ENCODE measurements around the gene PARN.
"Not testable (repeated sequence)": the region's sequence is repeated elsewhere in the genome, so short reads cannot be mapped to it uniquely, and the experiment has no call there.

The PARN gene

GRCh38 chr16:14464192-14464591 is 165.9 kb downstream of the PARN start:
- DNase-seq = no peak

DNA sequence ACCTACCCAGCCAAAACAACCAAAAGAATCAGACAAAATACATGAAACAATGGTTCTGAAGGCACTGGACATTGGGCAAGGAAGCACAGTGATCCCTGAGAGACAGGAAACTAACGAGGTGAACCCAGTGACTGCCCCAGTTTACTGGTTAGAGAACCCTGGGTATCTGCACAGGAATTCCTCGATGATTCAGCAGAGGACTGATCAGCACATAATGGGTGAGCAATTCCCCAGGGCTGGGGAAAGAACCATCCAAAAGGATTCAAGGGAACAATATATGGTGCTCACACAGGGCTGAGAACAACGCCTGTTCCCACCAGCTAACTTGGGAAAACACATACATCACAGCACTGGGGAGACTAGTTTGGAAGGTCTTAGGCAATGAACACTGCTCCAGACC is 167.2 kb downstream of the PARN start:
- no peak for DNase-seq

DNA sequence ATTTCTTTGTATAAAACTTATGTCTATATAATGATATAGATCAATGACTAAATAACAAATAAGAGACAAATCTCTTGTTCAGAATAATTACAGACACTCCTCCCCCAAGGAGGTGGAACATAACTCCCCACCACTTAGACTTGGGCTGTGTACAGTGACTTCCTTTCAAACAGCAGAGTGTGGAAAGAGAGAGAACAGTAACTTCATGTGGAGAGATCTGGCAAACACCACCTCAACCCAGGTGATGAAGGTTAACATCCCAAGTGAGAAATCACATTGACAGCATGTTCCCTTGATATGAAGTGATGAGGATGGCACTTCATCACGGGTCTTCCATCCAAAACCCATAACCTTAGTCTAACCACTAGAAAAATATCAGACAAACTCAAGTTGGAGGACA is 169.3 kb downstream of the PARN start:
- no peak for DNase-seq

DNA sequence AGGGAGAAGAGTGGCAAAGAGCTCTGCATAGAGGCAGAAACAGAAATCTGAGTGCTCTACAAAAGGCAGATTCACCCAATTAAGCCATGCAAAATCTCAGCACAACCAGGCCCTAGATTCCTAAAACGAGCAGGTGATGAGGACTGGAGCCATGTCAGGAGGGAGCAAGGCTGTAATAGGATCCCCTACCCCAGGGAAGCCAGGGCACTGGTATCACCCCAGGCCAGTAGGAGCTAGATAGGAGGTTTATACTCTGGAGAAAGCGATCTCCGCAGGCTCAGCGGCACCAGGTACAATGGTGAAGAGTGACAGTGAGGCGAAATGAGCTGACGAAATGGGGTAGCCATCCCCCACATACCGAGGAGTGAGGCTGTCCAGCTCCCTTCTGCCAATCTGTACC is 171.5 kb downstream of the PARN start:
- DNase-seq = no peak

DNA sequence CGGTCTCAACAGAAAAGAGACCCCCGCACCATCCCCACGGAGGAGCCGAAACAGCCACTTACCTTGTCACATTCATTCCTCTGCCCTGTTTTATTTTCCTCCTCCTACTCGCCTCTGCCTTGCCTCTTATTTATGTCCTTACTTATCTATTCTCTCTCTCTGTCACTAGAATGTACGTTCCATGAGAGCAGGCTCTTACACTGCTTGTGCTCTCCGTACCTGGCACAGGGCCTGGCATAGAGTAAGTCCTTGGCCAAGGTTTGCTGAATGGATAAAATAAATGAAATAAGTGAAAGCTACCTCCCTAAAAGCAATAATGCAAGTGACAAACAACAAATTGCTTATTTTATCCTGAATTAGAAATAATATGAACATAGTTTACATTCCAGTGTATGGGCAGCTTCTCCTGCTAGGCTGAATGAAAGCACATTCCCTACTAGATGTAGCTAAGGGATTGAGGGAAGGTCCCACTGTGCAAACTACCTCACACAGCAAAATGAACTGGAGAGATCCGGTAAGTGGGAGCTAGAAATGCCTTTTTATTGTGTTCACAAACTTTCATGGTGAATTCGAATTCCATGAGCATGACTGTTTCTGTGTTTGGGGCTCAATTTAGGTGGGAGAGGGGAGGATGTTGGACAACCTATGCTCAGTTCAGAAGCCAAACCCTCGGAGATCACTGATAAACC is 173.1 kb downstream of the PARN start:
- DNase-seq = no peak

- DNase-seq = no peak
Observed at GRCh38 chr16:14455573-14455972, 174.5 kb downstream of the PARN start.

GRCh38 chr16:14454391-14454790 is 175.7 kb downstream of the PARN start:
- DNase-seq = no peak

DNA sequence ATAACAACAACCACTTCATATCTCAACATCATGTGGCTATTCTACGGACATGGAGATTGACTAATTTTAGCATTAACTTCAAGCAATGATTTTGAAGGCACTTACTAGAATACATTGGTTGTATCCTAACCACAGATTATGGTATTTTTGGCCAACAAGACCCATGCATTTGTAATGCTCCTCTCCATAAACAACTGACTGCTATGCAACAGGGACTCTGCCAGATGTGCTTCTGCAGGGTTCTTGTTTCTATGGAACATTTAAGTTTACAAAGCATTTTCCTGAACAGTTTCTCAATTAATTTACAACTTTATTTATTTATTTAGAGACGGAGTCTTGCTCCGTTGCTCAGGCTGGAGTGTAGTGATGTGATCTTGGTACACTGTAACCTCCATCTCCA is 178.0 kb downstream of the PARN start:
- DNase-seq = no peak

- no peak for DNase-seq
Observed at GRCh38 chr16:14450846-14451245, 179.2 kb downstream of the PARN start.

DNA sequence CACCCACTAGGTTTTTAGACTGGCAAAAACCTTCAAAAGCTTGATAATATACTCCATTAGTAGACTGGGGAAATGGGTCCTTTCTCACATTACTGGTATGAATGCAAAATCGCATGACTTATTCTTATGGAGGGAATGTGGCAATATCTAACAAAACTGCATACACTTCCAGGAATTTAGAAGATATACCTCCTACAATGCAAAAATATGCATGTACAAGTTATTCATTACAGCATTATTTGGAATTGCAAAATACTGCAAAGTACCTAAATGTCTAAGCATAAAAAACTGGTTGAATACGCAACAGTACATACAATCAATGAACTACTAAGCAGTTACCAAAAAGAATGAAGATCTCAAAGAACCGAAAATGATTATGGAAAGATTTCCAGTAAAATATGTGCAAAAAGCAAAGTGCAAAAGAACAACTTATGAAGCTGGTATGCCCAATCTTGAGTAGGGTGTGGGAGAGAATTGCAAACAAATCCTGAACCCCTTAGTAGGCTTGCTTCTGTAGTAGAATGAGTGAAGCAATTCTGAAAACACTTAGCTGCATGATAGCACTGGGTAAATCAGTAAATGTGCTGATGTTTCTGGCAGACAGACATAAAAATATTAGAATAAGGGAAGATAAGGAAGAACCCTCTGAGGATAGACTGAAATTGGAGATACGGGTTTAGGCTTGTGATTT is 180.1 kb downstream of the PARN start:
- no peak for DNase-seq

DNA sequence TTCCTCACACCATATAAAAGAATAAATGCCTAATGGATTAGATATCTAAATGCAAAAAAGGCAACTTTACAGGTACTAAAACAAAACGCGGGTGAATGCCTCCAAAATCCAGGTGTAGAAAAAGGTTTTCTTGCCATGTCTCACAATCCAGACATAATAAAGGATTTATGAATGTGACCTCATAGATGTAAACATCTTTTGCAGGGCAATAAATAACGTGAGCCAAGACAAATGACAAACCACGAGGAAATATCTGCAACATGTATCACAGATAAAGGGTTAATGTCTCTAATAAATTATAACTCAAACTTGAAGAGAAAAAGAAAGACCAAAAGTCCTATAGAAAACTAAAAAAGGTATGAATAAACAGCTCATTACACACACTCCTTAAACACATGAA is 180.7 kb downstream of the PARN start:
- DNase-seq = no peak

DNA sequence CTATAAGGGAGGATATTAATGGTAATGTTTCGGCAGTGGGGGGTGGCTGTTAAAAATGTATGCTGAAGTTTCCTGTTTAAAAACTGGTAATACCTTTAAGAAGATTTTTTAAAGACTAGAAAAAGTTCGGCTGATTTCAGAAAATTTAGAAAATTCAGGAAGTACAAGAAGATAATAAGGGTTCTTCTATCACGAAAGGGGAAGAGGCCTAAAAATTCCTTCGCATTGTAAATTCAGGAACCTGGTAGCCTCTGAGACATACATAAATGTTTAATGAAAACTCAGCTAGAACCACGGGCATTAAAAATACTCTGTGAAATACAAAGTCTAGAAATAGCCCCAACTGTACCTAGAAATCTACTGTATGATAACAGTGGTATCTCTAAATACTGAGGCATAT is 181.2 kb downstream of the PARN start:
- DNase-seq = peak; percentile 21 to 74 (median 52)

DNA sequence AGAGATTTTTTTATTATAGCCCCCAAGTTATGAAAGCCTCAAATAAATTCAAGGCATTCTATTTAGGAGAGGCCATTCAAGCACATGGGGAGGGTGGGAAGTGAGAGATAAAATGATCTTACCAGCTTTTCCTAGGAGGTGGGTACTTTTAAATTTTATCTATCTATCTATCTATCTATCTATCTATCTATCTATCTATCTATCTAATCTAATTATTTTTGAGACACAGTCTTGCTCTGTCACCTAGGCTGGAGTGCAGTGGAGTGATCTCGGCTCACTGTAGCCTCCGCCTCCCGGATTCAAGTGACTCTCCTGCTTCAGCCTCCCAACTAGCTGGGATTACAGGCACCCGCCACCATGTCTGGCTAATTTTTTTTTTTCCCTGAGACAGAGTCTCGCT is 182.3 kb downstream of the PARN start:
- no peak for DNase-seq

DNA sequence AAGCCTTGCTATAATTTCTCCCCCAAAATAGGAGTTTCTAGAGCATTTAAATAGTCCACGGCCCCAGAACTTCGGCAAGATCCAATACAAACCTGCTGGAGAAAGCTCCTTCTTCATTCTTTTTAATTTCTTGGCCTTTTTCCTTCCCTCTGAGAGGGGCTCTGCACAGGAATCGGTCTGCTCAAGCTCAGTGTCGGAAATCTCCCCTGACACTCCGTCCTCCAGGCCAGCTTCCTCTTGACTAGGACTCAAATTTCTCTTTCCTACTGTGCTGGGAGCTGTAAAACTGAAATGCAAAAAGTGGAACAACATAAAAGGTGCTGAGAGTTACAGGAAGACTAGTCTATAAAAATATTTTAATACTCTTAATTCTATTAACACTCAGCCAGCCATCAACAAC is 183.3 kb downstream of the PARN start:
- no peak for DNase-seq

DNA sequence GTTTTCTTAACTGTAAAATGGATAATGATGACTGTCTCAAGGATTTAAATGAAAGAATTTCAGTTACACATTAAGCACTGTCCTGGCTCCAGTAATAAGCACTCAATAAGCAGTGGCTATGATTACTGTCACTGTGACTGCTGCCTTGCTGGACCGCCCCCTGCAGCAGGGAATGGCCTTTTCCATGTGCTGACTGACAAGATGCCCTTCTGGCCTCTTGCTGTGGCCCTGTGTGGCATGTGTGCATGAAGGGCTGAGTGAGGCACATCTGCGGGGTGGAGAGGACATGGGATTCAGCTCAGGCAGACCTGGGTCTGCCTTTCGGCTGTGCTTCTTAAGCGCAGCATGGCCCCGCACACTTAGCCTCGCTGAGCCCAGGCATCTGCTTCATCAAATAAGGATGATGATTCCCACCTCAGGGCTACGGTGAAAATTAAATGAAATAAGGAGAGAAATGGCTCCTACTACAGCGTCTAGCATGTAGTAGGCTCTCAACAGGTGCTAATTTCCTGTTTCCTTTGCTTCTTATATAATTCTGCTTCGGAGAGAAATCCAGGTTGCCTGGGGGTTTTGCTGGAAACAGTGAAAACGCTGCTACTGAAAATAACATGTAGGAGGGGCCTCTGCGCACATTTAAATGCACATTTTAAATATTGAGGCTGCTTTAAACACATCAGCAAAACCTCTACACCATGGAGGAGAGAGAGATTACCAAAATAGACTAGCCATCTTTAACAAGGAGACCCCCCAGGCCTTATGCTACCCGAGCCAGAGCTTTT is 183.9 kb downstream of the PARN start:
- DNase-seq = no peak

DNA sequence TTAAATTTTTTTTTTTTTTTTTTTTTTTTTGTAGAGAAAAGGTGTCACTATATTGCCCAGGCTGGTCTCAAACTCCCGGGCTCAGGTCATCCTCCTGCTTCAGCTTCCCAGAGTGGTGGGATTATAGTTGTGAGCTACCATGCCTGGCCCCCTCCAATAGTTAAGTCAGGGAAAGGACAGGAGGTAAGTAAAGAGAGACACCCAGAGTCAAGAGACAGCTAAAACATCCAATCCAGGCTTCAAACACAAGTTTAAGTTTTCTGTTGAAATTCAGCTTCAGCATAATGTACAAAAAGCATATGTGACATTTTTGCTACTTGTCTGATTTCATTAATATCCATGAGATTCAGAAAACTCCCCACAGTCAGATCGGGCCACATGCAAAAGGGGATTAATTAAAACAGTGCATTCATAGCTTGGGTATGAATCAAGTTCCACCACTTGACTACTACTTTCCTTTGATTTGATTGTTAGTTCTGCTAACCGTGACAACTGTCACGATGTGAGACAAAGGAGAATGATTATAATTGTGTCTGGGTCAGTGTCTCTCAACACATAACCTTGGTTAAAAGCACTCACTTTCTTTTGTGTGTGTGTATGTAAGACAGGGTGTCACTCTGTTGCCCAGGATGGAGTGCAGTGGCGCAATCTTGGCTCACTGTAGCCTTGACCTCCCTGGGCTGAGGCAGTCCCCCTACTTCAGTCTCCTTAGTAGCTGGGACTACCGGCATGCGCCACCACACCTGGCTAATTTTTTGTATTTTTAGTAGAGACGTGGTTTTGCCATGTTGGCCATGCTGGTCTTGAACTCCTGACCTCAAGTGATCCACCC is 184.9 kb downstream of the PARN start:
- no peak for DNase-seq

DNA sequence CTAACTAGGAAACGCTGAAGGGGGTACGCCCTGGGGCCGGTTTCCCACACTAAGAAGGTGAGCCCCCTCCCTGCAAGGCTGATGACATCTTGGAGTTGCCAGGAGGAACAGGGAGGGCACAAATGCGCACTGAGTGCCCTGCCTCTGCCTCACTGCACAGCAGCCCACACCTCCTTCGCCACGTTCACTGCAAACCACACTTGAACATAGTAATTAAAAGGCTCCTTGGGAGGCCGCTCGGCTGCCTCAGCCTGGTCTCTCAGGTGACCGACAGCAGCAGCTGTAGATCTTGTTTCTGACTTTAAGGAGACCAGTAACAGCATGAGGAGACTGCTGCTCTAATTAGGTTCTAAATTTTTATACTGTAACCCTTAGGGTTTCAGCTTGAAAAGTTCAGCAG is 188.5 kb downstream of the PARN start:
- not testable (repeated sequence) for DNase-seq

GRCh38 chr16:14438256-14438655 is 191.8 kb downstream of the PARN start:
- no peak for DNase-seq

- DNase-seq = no peak
Observed at GRCh38 chr16:14437426-14437825, 192.6 kb downstream of the PARN start.

- no peak for DNase-seq
Observed at GRCh38 chr16:14436401-14436955, 193.6 kb downstream of the PARN start.

- no peak for DNase-seq
Observed at GRCh38 chr16:14434860-14435259, 195.2 kb downstream of the PARN start.

GRCh38 chr16:14428971-14429637 is 201.0 kb downstream of the PARN start:
- DNase-seq = not testable (repeated sequence)
